ENCODE results near the gene PARP1.

The PARP1 gene

DNA sequence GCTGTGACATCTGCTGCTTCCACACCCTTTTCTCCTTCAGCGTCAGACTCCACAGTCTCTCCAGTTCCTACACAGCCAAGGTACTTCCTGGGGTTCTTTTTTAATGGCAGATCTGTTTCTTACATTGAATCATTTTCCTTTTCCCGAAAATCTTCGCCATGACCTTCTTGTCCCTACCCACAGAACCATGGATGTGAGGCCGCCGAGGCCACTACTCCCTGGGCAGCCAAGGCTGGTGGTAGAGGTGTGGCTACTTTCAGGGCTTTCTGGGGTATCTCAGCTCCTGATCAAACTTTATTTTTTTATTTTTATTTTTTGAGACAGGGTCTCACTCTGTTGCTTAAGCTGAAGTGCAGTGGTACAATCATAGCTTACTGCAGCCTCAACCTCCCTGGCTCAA lies 89.4 kb downstream of the PARP1 start:
- Histone ChIP-seq H3K4me1 (ENCODE audit: control extremely low read depth in 1 of 4, control insufficient read depth in 4 of 4, insufficient read depth in 4 of 4, low read length in 3 of 4) (no peaks in the 10 kb centered on the region), H3K36me3 (ENCODE audit: control insufficient read depth in 4 of 4, insufficient read depth in 4 of 4, low read length in 3 of 4) (no peaks in the 10 kb centered on the region), H3K27ac (ENCODE audit: insufficient read depth in 1 of 2, low read depth in 1 of 2, low read length in 2 of 2, poor library complexity in 1 of 2, severe bottlenecking in 2 of 2) (no peak overlapping the region), H3K9me3 (ENCODE audit: control extremely low read depth in 1 of 5, control insufficient read depth in 4 of 5, insufficient read depth in 2 of 5, low read depth in 1 of 5, low read length in 4 of 5) (no peaks in the 10 kb centered on the region), H3K27me3 (replicated peaks in 2 of 5; ENCODE audit: control insufficient read depth in 4 of 5, insufficient read depth in 5 of 5, low read length in 4 of 5) (no peaks in the 10 kb centered on the region), H3K4me3 (ENCODE audit: control insufficient read depth in 1 of 7, extremely low read depth in 1 of 7, insufficient read depth in 4 of 7, low read depth in 2 of 7, low read length in 6 of 7) (no peak overlapping the region)
- no peak for DNase-seq
- WGBS (ENCODE audit: insufficient coverage) = 100% methylated on average over 2 of the region's 5 CpGs
- POLR2A ChIA-PET = no interaction called here
- CTCF ChIA-PET = interaction anchor here (0.9 to 1.3 kb wide), 2 partner anchors 8 to 11 kb away, joined by 4 to 6 read pairs; partner anchors contain the start of gene LIN9

DNA sequence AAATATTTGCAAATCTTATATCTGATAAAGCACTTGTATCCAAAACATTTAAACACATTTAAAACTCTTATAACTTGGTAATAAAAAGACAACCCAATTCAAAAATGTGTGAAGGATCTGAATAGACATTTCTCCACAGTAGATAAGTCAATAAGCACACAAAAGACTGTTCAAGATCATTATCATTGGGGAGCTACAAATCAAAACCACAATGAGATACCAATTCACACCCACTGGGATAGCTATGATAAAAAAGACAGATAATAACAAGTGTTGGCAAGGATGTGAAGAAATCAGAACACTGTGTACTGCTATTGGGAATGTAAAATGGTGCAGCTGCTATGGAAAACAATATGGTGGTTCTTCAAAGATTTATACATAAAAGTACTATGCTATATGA lies 93.8 kb downstream of the PARP1 start:
- Histone ChIP-seq H3K9me3 (ENCODE audit: control extremely low read depth in 1 of 5, control insufficient read depth in 4 of 5, insufficient read depth in 2 of 5, low read depth in 1 of 5, low read length in 4 of 5) (no peaks in the 10 kb centered on the region), H3K4me1 (ENCODE audit: control extremely low read depth in 1 of 4, control insufficient read depth in 4 of 4, insufficient read depth in 4 of 4, low read length in 3 of 4) (peaks cover 4 to 15% (median 9%) of the 10 kb centered on the region in 4 experiments), H3K4me3 (ENCODE audit: control insufficient read depth in 1 of 7, extremely low read depth in 1 of 7, insufficient read depth in 4 of 7, low read depth in 2 of 7, low read length in 6 of 7) (no peak overlapping the region), H3K27me3 (replicated peaks in 2 of 5; ENCODE audit: control insufficient read depth in 4 of 5, insufficient read depth in 5 of 5, low read length in 4 of 5) (no peaks in the 10 kb centered on the region), H3K36me3 (ENCODE audit: control insufficient read depth in 4 of 4, insufficient read depth in 4 of 4, low read length in 3 of 4) (no peaks in the 10 kb centered on the region), H3K27ac (ENCODE audit: insufficient read depth in 1 of 2, low read depth in 1 of 2, low read length in 2 of 2, poor library complexity in 1 of 2, severe bottlenecking in 2 of 2) (no peak overlapping the region)
- no peak for DNase-seq
- CTCF ChIA-PET = interaction anchor here (0.9 to 2.0 kb wide), 2 partner anchors 10 to 13 kb away, joined by 4 to 5 read pairs; no protein-coding TSS in a partner anchor
- POLR2A ChIA-PET = no interaction called here

GRCh38 chr1:226312065-226312464 lies 95.8 kb downstream of the PARP1 start:
- CTCF ChIA-PET = interaction anchor here (1.6 kb wide), 1 partner anchor 21 kb away, joined by 3 read pairs; no protein-coding TSS in a partner anchor

GRCh38 chr1:226311376-226311775 lies 96.5 kb downstream of the PARP1 start:
- Histone ChIP-seq H3K4me1 (ENCODE audit: control extremely low read depth in 1 of 4, control insufficient read depth in 4 of 4, insufficient read depth in 4 of 4, low read length in 3 of 4) (peaks cover 4 to 25% (median 17%) of the 10 kb centered on the region in 4 experiments), H3K36me3 (ENCODE audit: control insufficient read depth in 4 of 4, insufficient read depth in 4 of 4, low read length in 3 of 4) (no peaks in the 10 kb centered on the region), H3K9me3 (ENCODE audit: control extremely low read depth in 1 of 5, control insufficient read depth in 4 of 5, insufficient read depth in 2 of 5, low read depth in 1 of 5, low read length in 4 of 5) (no peaks in the 10 kb centered on the region), H3K27me3 (replicated peaks in 2 of 5; ENCODE audit: control insufficient read depth in 4 of 5, insufficient read depth in 5 of 5, low read length in 4 of 5) (no peaks in the 10 kb centered on the region), H3K4me3 (ENCODE audit: control insufficient read depth in 1 of 7, extremely low read depth in 1 of 7, insufficient read depth in 4 of 7, low read depth in 2 of 7, low read length in 6 of 7) (no peak overlapping the region), H3K27ac (ENCODE audit: insufficient read depth in 1 of 2, low read depth in 1 of 2, low read length in 2 of 2, poor library complexity in 1 of 2, severe bottlenecking in 2 of 2) (no peak overlapping the region)
- no peak for DNase-seq
- ChIA-PET CTCF (interaction anchor here (1.0 to 3.3 kb wide), 5 partner anchors 8 to 186 kb away, joined by 3 to 32 read pairs (median 4); no protein-coding TSS in a partner anchor), POLR2A (interaction anchor here (0.5 kb wide), 1 partner anchor 117 kb away, joined by 5 read pairs; no protein-coding TSS in a partner anchor)
- 100% methylated on average over 5 of the region's 7 CpGs for WGBS (ENCODE audit: insufficient coverage)

More at GRCh38 chr1:226312065-226312464, 95.8 kb downstream of the PARP1 start:
- Histone ChIP-seq H3K4me3 (ENCODE audit: control insufficient read depth in 1 of 7, extremely low read depth in 1 of 7, insufficient read depth in 4 of 7, low read depth in 2 of 7, low read length in 6 of 7) (no peak overlapping the region), H3K27me3 (replicated peaks in 2 of 5; ENCODE audit: control insufficient read depth in 4 of 5, insufficient read depth in 5 of 5, low read length in 4 of 5) (no peaks in the 10 kb centered on the region), H3K9me3 (ENCODE audit: control extremely low read depth in 1 of 5, control insufficient read depth in 4 of 5, insufficient read depth in 2 of 5, low read depth in 1 of 5, low read length in 4 of 5) (no peaks in the 10 kb centered on the region), H3K4me1 (ENCODE audit: control extremely low read depth in 1 of 4, control insufficient read depth in 4 of 4, insufficient read depth in 4 of 4, low read length in 3 of 4) (peaks cover 4 to 25% (median 16%) of the 10 kb centered on the region in 4 experiments), H3K36me3 (ENCODE audit: control insufficient read depth in 4 of 4, insufficient read depth in 4 of 4, low read length in 3 of 4) (no peaks in the 10 kb centered on the region), H3K27ac (ENCODE audit: insufficient read depth in 1 of 2, low read depth in 1 of 2, low read length in 2 of 2, poor library complexity in 1 of 2, severe bottlenecking in 2 of 2) (no peak overlapping the region)
- POLR2A ChIA-PET = interaction anchor here (0.5 kb wide), 1 partner anchor 118 kb away, joined by 5 read pairs; no protein-coding TSS in a partner anchor
- no CpG with 5 or more reads among the region's 2 CpGs for WGBS (ENCODE audit: insufficient coverage)
- no peak for DNase-seq
